Breast epithelium (tissue), 4 donors: Measurements from ENCODE around the gene MPP2. TPM values are rescaled to one million over a fixed set of nuclear protein-coding genes. Genes with fewer than 3 reads are reported as not detected.

Experiments used
- DNase-seq, 2 donors: peaks; one replicate each; pipeline ENCODE4 v3.0.0-alpha.2; 2019; ENCODE audit warnings: low spot score in 2 of 2
- H3K27ac ChIP-seq, 2 donors: fragments of 200-600 bp; sonication (generic) in 1 of 2; one replicate each; pipeline ENCODE4 v1.5.1; 2016 to 2019; ENCODE audit warnings: mild to moderate bottlenecking in 1 of 2
- H3K27me3 ChIP-seq, 2 donors: fragments of 200-600 bp; sonication (generic) in 1 of 2; one replicate each; pipeline versions ENCODE4 v1.5.1 to v1.6.0; 2017 to 2019; ENCODE audit warnings: control low read depth in 1 of 2, mild to moderate bottlenecking in 1 of 2
- H3K36me3 ChIP-seq: fragments of 200-600 bp; one replicate; pipeline ENCODE4 v1.5.1; 2019
- H3K4me1 ChIP-seq, 2 donors: fragments of 200-600 bp; sonication (generic); one replicate each; pipeline ENCODE4 v1.5.1; 2016 to 2019; ENCODE audit warnings: control low read depth in 1 of 2
- H3K4me3 ChIP-seq, 3 donors: fragments of 200-600 bp; sonication (generic); 1 replicate in 2 of 3; 2 replicates in 1 of 3; pipeline ENCODE4 v1.5.1; 2016 to 2019; ENCODE audit warnings: mild to moderate bottlenecking in 3 of 3, moderate library complexity in 2 of 3
- H3K9me3 ChIP-seq, 2 donors: fragments of 200-600 bp; sonication (generic) in 1 of 2; one replicate each; pipeline ENCODE4 v1.5.1; 2016 to 2019; ENCODE audit warnings: control low read depth in 1 of 2
- POLR2A ChIP-seq: fragments of 450-650 bp; IDR thresholded peaks from one replicate; pipeline ENCODE4 v1.6.1; 2016; ENCODE audit warnings: antibody characterized with exemption, mild to moderate bottlenecking, moderate library complexity
- POLR2AphosphoS5 ChIP-seq, 3 donors: sonication (generic); formaldehyde crosslinking; IDR thresholded peaks; one replicate each; pipeline ENCODE4 v1.6.1; 2017; ENCODE audit warnings: antibody characterized with exemption in 3 of 3
- intact Hi-C: fragments of 100-400 bp; cut with DNase I; formaldehyde crosslinking; loops from one replicate; pipeline ENCODE4 v1.15.1; 2023; ENCODE audit warnings: low total_unique reads
- total RNA-seq, 3 donors: library from RNA; depleted of rRNA; stranded (reverse); fragments of >200 nt; gene quantifications; one replicate each; pipeline ENCODE4 v1.1.0, GENCODE V29; 2016
- TF ChIP-seq, protein P1 (sequence below), 3 donors: fragments of 450-650 bp; IDR thresholded peaks; one replicate each; pipeline ENCODE4 v1.5.1; 2016 to 2017; ENCODE audit warnings: antibody characterized with exemption in 3 of 3, mild to moderate bottlenecking in 3 of 3, moderate library complexity in 3 of 3

MPP2 gene
- total RNA-seq, 3 donors from 2014 or later, result 2.6 to 7.9 (median 3.9) TPM

DNA sequence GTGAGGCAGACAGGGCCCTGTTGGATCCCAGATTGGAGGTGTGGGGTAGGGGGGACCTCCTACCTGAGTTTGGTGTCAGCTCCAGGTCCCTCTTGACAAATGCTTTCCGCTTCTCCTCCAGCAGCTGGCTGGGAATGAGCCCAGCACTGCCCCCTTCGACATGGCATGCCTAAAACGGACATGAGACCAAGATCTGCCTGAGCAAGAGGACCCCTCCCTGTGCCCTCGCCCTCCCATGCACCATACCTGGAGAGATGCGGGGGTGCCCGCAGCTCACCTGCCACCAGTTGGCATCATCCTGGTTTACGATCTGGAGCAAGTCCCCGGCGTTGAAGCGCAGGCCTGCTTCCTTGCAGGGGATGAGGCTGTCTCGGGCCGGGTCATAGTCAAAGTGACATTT, 26.2 kb downstream of the MPP2 start:
- intact Hi-C loops, result no loop called here
- no peak for DNase-seq

DNA sequence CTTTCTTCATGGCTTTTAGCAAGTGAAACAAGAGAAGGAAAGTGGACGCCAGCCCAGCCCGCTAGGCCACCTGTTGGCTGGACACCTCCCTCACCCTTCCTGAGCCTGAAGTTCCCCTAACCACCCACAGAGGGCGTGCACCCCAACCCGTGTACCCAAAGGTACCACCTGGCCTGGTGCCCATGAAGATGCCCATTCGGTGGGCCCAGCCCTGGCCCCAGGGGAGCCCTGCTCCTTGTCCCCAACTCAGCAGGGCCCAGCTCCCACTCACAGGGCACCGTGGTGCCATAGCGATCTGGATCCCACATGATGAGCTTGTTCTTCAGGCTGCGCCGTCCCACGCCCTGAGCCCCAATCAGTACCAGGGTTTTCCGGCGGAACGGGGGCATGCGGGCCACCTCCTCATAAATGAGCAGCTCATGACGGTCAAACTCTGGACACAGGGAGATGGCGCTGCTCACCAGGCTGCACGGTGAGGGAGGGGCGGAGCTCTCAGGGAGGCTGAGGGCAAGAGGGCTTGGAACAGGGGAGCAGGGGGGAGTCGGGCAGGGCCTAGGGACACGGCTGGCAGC, 26.8 kb downstream of the MPP2 start:
- Histone ChIP-seq H3K27ac (no peak overlapping the region), H3K36me3 (no peaks in the 10 kb centered on the region), H3K4me3 (no peak overlapping the region), H3K4me1 (no peaks in the 10 kb centered on the region), H3K27me3 (no peaks in the 10 kb centered on the region), H3K9me3 (no peaks in the 10 kb centered on the region)
- intact Hi-C loops, result no loop called here
- no peak for TF ChIP-seq POLR2AphosphoS5 (IDR thresholded peaks at IDR 0.05)
- TF ChIP-seq, protein P1, sequence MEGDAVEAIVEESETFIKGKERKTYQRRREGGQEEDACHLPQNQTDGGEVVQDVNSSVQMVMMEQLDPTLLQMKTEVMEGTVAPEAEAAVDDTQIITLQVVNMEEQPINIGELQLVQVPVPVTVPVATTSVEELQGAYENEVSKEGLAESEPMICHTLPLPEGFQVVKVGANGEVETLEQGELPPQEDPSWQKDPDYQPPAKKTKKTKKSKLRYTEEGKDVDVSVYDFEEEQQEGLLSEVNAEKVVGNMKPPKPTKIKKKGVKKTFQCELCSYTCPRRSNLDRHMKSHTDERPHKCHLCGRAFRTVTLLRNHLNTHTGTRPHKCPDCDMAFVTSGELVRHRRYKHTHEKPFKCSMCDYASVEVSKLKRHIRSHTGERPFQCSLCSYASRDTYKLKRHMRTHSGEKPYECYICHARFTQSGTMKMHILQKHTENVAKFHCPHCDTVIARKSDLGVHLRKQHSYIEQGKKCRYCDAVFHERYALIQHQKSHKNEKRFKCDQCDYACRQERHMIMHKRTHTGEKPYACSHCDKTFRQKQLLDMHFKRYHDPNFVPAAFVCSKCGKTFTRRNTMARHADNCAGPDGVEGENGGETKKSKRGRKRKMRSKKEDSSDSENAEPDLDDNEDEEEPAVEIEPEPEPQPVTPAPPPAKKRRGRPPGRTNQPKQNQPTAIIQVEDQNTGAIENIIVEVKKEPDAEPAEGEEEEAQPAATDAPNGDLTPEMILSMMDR (IDR thresholded peaks at IDR 0.05), result peak; percentile 14 to 48 (median 43)
- DNase-seq, result no peak

More for the DNA sequence above, 26.2 kb downstream of the MPP2 start:
- Histone ChIP-seq H3K4me1 (no peaks in the 10 kb centered on the region), H3K36me3 (no peaks in the 10 kb centered on the region), H3K27ac (no peak overlapping the region), H3K4me3 (no peak overlapping the region), H3K27me3 (no peaks in the 10 kb centered on the region), H3K9me3 (no peaks in the 10 kb centered on the region)
- TF ChIP-seq POLR2A (no peak), POLR2AphosphoS5 (IDR thresholded peaks at IDR 0.05) (no peak)
- TF ChIP-seq, protein P1 (IDR thresholded peaks at IDR 0.05), result no peak

DNA sequence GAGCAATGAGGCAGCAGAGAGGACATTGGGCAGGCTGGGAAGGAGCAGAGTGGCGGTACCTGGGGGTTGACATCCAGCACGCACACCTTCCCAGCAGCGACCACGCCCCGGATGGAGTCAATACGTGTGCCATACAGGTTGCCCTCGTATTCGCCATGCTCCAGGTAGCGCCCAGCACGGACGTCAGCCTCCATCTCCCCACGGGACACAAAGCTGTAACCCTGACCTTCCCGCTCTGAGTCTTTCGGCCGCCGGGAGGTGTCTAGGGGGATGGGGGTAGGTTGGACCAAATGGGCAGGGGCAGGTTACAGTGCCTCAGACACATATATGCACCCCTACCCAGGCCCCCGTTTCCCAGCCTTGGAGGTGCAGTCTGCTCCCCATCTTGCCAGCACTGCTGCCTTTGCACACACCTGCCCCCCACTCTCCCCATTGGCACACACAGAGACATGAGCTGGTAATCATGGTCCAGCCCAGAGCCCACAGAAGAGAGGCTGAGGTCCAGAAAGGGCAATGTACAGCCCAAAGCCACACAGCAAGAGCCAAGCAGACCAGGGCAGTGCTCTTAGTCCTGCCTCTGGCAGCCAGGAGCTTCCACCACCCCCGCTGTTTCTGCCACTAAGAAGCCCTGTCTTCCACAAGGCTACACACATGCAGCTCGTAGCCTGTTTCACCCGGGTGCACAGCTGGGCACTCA, 27.5 kb downstream of the MPP2 start:
- Histone ChIP-seq H3K36me3 (no peaks in the 10 kb centered on the region), H3K27ac (no peak overlapping the region), H3K27me3 (no peaks in the 10 kb centered on the region), H3K4me3 (no peak overlapping the region), H3K9me3 (no peaks in the 10 kb centered on the region), H3K4me1 (no peaks in the 10 kb centered on the region)
- TF ChIP-seq POLR2AphosphoS5 (IDR thresholded peaks at IDR 0.05), result no peak
- TF ChIP-seq, protein P1 (IDR thresholded peaks at IDR 0.05), result no peak
- no peak for TF ChIP-seq POLR2A
- DNase-seq, result no peak
- intact Hi-C loops, result no loop called here

DNA sequence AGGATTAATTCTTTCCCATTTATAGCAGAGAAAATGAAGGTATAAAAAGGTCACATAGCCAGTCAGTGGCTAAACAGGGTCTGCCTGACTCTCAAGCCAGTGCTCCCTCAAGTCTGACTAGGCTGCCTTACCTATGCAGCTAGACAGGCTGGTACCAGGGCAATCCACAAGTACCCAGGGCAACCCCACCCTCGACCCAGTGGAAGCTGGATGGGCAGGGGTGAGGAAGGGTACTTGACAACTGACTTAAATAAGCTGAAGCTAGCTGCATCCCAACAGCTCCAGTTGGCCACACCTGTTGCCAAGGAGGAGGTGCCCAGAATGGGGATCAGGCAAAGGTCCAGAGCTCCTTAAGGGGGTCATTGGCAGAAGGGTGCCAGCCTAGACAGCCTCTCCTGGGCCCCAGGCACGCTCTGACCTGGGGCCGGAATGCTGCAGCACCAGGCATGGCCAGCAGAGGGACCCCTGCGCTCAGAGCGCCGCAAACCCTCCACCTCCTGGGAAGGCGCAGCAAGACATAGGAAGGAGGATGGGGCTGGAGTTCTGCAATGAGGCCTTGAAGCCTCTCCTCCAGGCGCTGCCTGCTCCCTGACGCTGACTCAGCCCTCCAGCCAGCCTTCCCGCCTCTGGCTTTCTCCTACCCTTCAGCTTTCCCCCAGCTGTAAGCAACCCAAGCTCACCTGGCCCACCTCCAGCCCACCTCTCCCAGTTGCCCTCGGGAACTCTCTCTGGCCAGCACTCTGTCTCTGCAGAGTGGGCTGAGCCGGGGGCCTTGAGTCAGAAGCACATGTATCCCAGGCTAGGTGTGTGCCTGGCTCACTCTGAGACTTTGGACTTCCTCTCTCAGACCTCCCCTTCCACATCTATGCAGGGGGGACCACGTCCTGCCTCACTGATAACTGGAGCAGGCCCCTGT, 28.8 kb downstream of the MPP2 start:
- peak overlapping the region; percentile 13 to 21 for H3K27ac ChIP-seq
- intact Hi-C loops, result no loop called here
- H3K27me3 ChIP-seq, result no peaks in the 10 kb centered on the region
- no peaks in the 10 kb centered on the region for H3K4me1 ChIP-seq
- no peaks in the 10 kb centered on the region for H3K9me3 ChIP-seq
- peak; percentile 40 to 64 for DNase-seq
- H3K4me3 ChIP-seq, result no peak overlapping the region
- TF ChIP-seq, protein P1 (IDR thresholded peaks at IDR 0.05), result peak; percentile 87 to 88 (median 88)
- no peak for TF ChIP-seq POLR2AphosphoS5 (IDR thresholded peaks at IDR 0.05)
- no peak for TF ChIP-seq POLR2A
- no peaks in the 10 kb centered on the region for H3K36me3 ChIP-seq
